Keratinocyte (primary cell): ENCODE results near the gene RRP36. TPM values are rescaled to one million over a fixed set of nuclear protein-coding genes. Genes with fewer than 3 reads are reported as not detected.
A peak's percentile ranks its signal among the peaks of the same experiment; 100 is the strongest.

Experiments used
- DNase-seq: peaks from one replicate; pipeline ENCODE4 v3.0.0-alpha.2; 2011; ENCODE audit warnings: low read depth, missing footprints, low spot score
- FAIRE-seq: peaks from 2 replicates; lab custom pipeline; 2011; peaks lifted over from hg19 to GRCh38; lab: Jason Lieb, UNC
- H2AFZ ChIP-seq: 2 replicates; pipeline ENCODE4 v1.6.0; 2012; ENCODE audit warnings: low read length, control low read depth, inconsistent platforms; ENCODE audit not compliant: control insufficient read depth
- H3K27ac ChIP-seq: 2 replicates; pipeline ENCODE4 v1.5.1; 2011; ENCODE audit warnings: low read length; ENCODE audit not compliant: control insufficient read depth, insufficient read depth
- H3K27me3 ChIP-seq: 3 replicates; pipeline ENCODE4 v1.6.0; 2011; ENCODE audit warnings: low read length; ENCODE audit not compliant: control insufficient read depth, insufficient read depth; ENCODE audit errors: extremely low read depth
- H3K36me3 ChIP-seq, 2 experiments: 2 replicates in 1 of 2; 3 replicates in 1 of 2; pipeline ENCODE4 v1.5.1; 2011; ENCODE audit warnings: low read length in 2 of 2, mild to moderate bottlenecking in 1 of 2; ENCODE audit not compliant: control insufficient read depth in 2 of 2, insufficient read depth in 2 of 2; ENCODE audit errors: extremely low read depth in 1 of 2
- H3K4me1 ChIP-seq: 3 replicates; pipeline ENCODE4 v1.5.1; 2011; ENCODE audit warnings: low read length; ENCODE audit not compliant: control insufficient read depth, insufficient read depth; ENCODE audit errors: extremely low read depth
- H3K4me2 ChIP-seq: 3 replicates; pipeline ENCODE4 v1.6.0; 2011; ENCODE audit warnings: low read depth, low read length; ENCODE audit not compliant: control insufficient read depth, insufficient read depth; ENCODE audit errors: extremely low read depth
- H3K4me3 ChIP-seq, 3 experiments: fragments of 200-600 bp in 1 of 3; sonication (generic) in 1 of 3; 2 replicates in 2 of 3; 3 replicates in 1 of 3; pipeline ENCODE4 v1.5.1; 2011 to 2016; ENCODE audit warnings: low read length in 3 of 3, mild to moderate bottlenecking in 3 of 3, control low read depth in 2 of 3, inconsistent platforms in 1 of 3, low read depth in 1 of 3, mixed read lengths in 1 of 3, mixed run types in 1 of 3, moderate library complexity in 1 of 3; ENCODE audit not compliant: control insufficient read depth in 2 of 3, insufficient read depth in 2 of 3; ENCODE audit errors: extremely low read depth in 1 of 3
- H3K79me2 ChIP-seq: 2 replicates; pipeline ENCODE4 v1.6.0; 2012; ENCODE audit warnings: low read length; ENCODE audit not compliant: control insufficient read depth, insufficient read depth
- H3K9ac ChIP-seq: 3 replicates; pipeline ENCODE4 v1.6.0; 2011; ENCODE audit warnings: low read length; ENCODE audit not compliant: control insufficient read depth, insufficient read depth; ENCODE audit errors: extremely low read depth
- H3K9me1 ChIP-seq: 3 replicates; pipeline ENCODE4 v1.6.0; 2011; ENCODE audit warnings: low read length; ENCODE audit not compliant: control insufficient read depth, insufficient read depth; ENCODE audit errors: extremely low read depth
- H3K9me3 ChIP-seq: 2 replicates; pipeline ENCODE4 v1.5.1; 2012; ENCODE audit warnings: low read depth, low read length; ENCODE audit not compliant: control insufficient read depth
- H4K20me1 ChIP-seq: 3 replicates; pipeline ENCODE4 v1.6.0; 2011; ENCODE audit warnings: low read length; ENCODE audit not compliant: control insufficient read depth, insufficient read depth; ENCODE audit errors: extremely low read depth
- CTCF ChIP-seq, 3 experiments: IDR thresholded peaks in 1 of 3; conservative IDR thresholded peaks in 1 of 3; optimal IDR thresholded peaks in 1 of 3; 2 replicates in 2 of 3; 3 replicates in 1 of 3; pipeline versions ENCODE3 to v1.5.1; 2011; ENCODE audit warnings: low read length in 3 of 3, mild to moderate bottlenecking in 3 of 3, moderate library complexity in 2 of 3, control low read depth in 1 of 3, inconsistent platforms in 1 of 3; ENCODE audit not compliant: insufficient read depth in 2 of 3; ENCODE audit errors: extremely low read depth in 1 of 3
- EZH2 ChIP-seq: IDR thresholded peaks from one replicate; pipeline ENCODE4 v1.6.1; 2012; ENCODE audit warnings: inconsistent platforms, mild to moderate bottlenecking, low read length, moderate library complexity
- dilution Hi-C: fragments of 300-500 bp; cut with MboI; formaldehyde crosslinking; loops from one replicate; pipeline ENCODE4 v1.7.0; 2020; ENCODE audit warnings: low sequenced_read_pairs; ENCODE audit not compliant: extremely low pct_ligation_motif_present
- polyA plus RNA-seq, 5 experiments: library from polyadenylated mRNA; depleted of rRNA in 3 of 5; stranded (reverse) in 3 of 5; stranded (forward) in 1 of 5; unstranded in 1 of 5; fragments of >200 nt; gene quantifications; 1 replicate in 1 of 5; 2 replicates in 3 of 5; 3 replicates in 1 of 5; pipeline versions ENCODE4 v1.2.1 to v1.2.3, GENCODE V29; 2011 to 2012; ENCODE audit warnings: missing spikeins in 2 of 5, low read depth in 1 of 5, low replicate concordance in 1 of 5

Gene RRP36
- polyA plus RNA-seq, 1 donor (not counting 4 experiments of a cell fraction or from before 2014, with no cell fraction given) = 67.5 TPM

GRCh38 chr6:43020052-43020705 lies 1.2 kb upstream of the RRP36 start:
- dilution Hi-C loops = no loop called here
- TF ChIP-seq EZH2 = no peak
- H3K4me2 ChIP-seq = no peak overlapping the region
- no peak overlapping the region for H3K9ac ChIP-seq
- no peaks in the 10 kb centered on the region for H3K9me1 ChIP-seq
- H2AFZ ChIP-seq = no peak overlapping the region
- H3K27me3 ChIP-seq = no peaks in the 10 kb centered on the region
- H3K36me3 ChIP-seq = peaks cover 18 to 21% of the 10 kb centered on the region in 2 experiments
- DNase-seq = no peak
- peaks cover 56% of the 10 kb centered on the region for H3K79me2 ChIP-seq
- H4K20me1 ChIP-seq = no peaks in the 10 kb centered on the region
- FAIRE-seq = no peak
- no peaks in the 10 kb centered on the region for H3K9me3 ChIP-seq
- peaks cover 9% of the 10 kb centered on the region for H3K4me1 ChIP-seq
- H3K4me3 ChIP-seq = no peak overlapping the region
- no peak overlapping the region for H3K27ac ChIP-seq

- Histone ChIP-seq H3K9me3 (no peaks in the 10 kb centered on the region), H3K4me1 (peaks cover 8% of the 10 kb centered on the region), H4K20me1 (no peaks in the 10 kb centered on the region), H3K9ac (peak overlapping the region; percentile 93), H3K36me3 (peaks cover 20 to 21% of the 10 kb centered on the region in 2 experiments), H2AFZ (peak overlapping the region; percentile 96), H3K9me1 (no peaks in the 10 kb centered on the region), H3K4me3 (peak overlapping the region in 2 of 3 experiments; percentile 97 to 99), H3K4me2 (peak overlapping the region; percentile 90), H3K27ac (peak overlapping the region; percentile 80), H3K79me2 (peaks cover 51% of the 10 kb centered on the region), H3K27me3 (no peaks in the 10 kb centered on the region)
- no peak for DNase-seq
- no peak for FAIRE-seq
- no peak for TF ChIP-seq CTCF (optimal IDR thresholded peaks at IDR 0.05 in 1 of 3, IDR thresholded peaks at IDR 0.05 in 1 of 3, conservative IDR thresholded peaks at IDR 0.05 in 1 of 3; ENCODE audit: extremely low read depth in 1 of 3, insufficient read depth in 2 of 3, low read length in 3 of 3)
- no peak for TF ChIP-seq EZH2
- dilution Hi-C loops = no loop called here
Measured at GRCh38 chr6:43020847-43021246, 576 bp upstream of the RRP36 start.
